ENCODE data around the gene HIGD1A. TPM values are rescaled to one million over a fixed set of nuclear protein-coding genes. Genes with fewer than 3 reads are reported as not detected.
A peak's percentile ranks its signal among the peaks of the same experiment; 100 is the strongest.

Gene HIGD1A
- total RNA-seq, 1 experiment from 2014 or later: 77.6 TPM

DNA sequence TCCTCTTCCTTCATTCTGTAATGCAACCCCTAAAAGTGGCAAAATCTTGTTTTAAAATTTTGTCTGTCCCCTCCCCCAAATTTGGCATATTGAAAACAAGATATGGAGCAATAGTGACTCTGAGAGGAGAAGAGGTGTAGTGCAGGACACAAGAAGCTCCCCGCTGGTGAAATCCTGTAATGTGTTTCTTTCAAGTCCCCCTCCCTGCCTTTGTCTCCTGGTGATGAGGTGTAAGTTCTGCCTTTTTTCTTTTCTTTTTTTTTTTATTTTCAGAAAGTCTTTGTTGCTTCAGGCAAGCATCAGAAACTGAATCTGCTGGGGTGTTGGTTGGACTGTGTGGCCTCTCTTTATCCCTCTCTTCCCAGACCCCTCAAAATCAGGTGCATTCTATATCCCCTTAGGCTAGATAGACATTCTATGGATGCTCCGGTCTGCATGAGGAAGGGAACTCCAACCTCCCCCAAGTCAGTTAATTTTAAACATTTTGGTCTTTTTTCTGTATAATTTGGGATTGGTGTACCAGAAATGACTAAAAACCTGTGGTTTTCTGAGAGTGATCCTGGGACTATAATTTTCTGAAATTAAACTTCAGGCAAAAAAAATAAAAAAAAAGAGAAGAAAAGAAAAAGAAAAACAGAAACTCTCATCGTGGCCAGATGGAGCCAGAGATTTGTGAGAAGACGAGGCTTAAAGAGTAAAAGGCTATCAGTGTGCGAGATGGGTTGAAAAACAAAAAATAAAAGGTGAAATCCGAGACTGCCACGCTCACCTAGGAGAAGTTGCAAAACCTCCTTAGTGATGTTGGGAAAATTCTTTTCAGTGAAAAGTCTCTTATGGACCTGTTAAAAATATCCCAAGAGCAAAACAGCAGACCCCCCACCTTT is 26.4 kb upstream of the HIGD1A start:
- Mint-ChIP-seq H3K4me3 (0 out of 5 replicates have a peak overlapping the region, but pooled peaks of 1 of the 2 experiments have one; percentile 23), H3K27ac (peak overlapping the region; percentile 40 to 80 (median 49); a peak in 4 of 7 replicates), H3K36me3 (ENCODE audit: insufficient read depth in 1 of 3, low read depth in 3 of 3) (no peaks in the 10 kb centered on the region), H3K27me3 (ENCODE audit: low read depth) (peaks cover 4% of the 10 kb centered on the region), H3K9me3 (no peaks in the 10 kb centered on the region; a peak in 1 of 5 replicates), H3K4me1 (peaks cover 13 to 16% of the 10 kb centered on the region in 2 experiments)
- no peak overlapping the region for H3K18ac ChIP-seq (ENCODE audit: insufficient read length, low read depth, low read length)
- no peak overlapping the region for H3K56ac ChIP-seq (ENCODE audit: insufficient read length, low read depth, low read length)
- H3K4me1 ChIP-seq (ENCODE audit: insufficient read depth, low read length): no peaks in the 10 kb centered on the region
- no peak overlapping the region for H3K4ac ChIP-seq (ENCODE audit: low read depth, low read length)
- no peak overlapping the region for H3K4me2 ChIP-seq (ENCODE audit: insufficient read depth, insufficient read length, low read length)
- peak overlapping the region; percentile 74 for H2AFZ ChIP-seq (ENCODE audit: low read length)
- no peak overlapping the region for H4K91ac ChIP-seq (ENCODE audit: insufficient read length, low read depth, low read length)
- H4K20me1 ChIP-seq (ENCODE audit: control insufficient read depth, insufficient read depth, insufficient read length): no peaks in the 10 kb centered on the region
- H3K79me2 ChIP-seq (ENCODE audit: insufficient read depth, low read length): no peaks in the 10 kb centered on the region
- no peak overlapping the region for H3K23ac ChIP-seq (ENCODE audit: insufficient read length, low read depth, low read length)
- no peaks in the 10 kb centered on the region for H3K9me3 ChIP-seq (ENCODE audit: control insufficient read depth, low read depth, low read length)
- H3K14ac ChIP-seq (ENCODE audit: insufficient read depth, low read length): no peak overlapping the region
- peak; percentile 58 for DNase-seq
- no peaks in the 10 kb centered on the region for H3K27me3 ChIP-seq (ENCODE audit: insufficient read depth, low read length)
- H4K8ac ChIP-seq (replicated peaks; ENCODE audit: insufficient read length, low read depth, low read length): no peak overlapping the region
- no peak overlapping the region for H2BK120ac ChIP-seq (ENCODE audit: low read depth, low read length, poor library complexity, severe bottlenecking)
- no peak overlapping the region for H3K9ac ChIP-seq (ENCODE audit: extremely low read depth, insufficient read length, low read length)
- no CpG with 5 or more reads among the region's 7 CpGs for WGBS (ENCODE audit: extremely low coverage, insufficient read length, low lambda C conversion rate)
- H4K5ac ChIP-seq (ENCODE audit: insufficient read length, low read depth, low read length): no peak overlapping the region
- H3T11ph ChIP-seq (ENCODE audit: low read length): no peak overlapping the region
- H2BK5ac ChIP-seq (ENCODE audit: insufficient read length, low read length): no peak overlapping the region
- H3K79me1 ChIP-seq (ENCODE audit: insufficient read depth, low read depth, low read length, poor library complexity, severe bottlenecking): no peaks in the 10 kb centered on the region
- no peaks in the 10 kb centered on the region for H3K23me2 ChIP-seq (ENCODE audit: insufficient read length, low read depth, low read length, poor library complexity, severe bottlenecking)
- no peak overlapping the region for H3K27ac ChIP-seq (ENCODE audit: insufficient read length, low read depth, low read length)
- H2BK20ac ChIP-seq (ENCODE audit: low read depth, low read length, poor library complexity, severe bottlenecking): no peak overlapping the region
- H2AK5ac ChIP-seq (ENCODE audit: insufficient read length, low read length): no peak overlapping the region
- H2BK12ac ChIP-seq (ENCODE audit: insufficient read length, low read depth, low read length): no peak overlapping the region
- no peak overlapping the region for H2BK15ac ChIP-seq (ENCODE audit: low read depth, low read length)
- peak; percentile 79 for TF ChIP-seq CTCF (conservative IDR thresholded peaks at IDR 0.05)
